SIG-M5 (cell line): Measurements from ENCODE around the gene LMNB1.
"Not testable (repeated sequence)": the region's sequence is repeated elsewhere in the genome, so short reads cannot be mapped to it uniquely, and the experiment has no call there.

ENCODE experiments used
- DNase-seq: peaks from one replicate; lab custom pipeline; 2025; lab: John Stamatoyannopoulos, UW

The LMNB1 gene

DNA sequence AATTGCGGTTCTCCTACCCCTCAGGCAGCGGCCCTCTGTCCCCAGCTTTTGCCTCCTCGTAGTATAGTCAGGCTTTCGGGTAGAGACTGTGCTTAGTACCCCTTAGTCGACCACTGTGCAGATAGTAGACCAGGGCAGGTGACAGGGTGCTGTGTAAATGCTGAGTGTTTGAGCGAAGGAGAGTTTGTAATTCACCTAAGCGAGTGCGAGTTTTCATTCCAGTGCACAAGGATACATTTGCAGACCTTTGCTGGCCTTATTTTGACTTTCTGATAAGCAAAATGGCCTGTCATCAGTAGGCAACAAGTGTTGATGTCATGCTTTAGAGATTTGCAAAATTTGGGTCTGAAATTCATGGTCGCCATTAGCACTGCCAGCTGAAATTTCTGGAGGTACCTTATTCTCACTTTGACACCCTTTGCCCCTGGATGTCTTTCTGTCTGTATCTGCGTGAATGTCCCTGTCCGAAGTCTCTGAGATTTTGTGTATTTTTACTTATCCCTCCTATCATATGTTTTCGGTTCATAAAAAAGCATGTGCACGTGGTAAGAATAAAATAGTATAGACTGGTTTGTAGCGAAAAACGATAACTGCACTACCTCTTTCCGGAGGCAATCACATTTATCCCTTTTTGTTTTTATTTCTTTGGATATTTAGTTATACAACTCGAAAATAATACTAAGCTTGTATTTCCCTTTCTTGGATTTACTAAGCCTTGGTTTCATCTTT is 1.9 kb downstream of the LMNB1 start:
- DNase-seq, result no peak

DNA sequence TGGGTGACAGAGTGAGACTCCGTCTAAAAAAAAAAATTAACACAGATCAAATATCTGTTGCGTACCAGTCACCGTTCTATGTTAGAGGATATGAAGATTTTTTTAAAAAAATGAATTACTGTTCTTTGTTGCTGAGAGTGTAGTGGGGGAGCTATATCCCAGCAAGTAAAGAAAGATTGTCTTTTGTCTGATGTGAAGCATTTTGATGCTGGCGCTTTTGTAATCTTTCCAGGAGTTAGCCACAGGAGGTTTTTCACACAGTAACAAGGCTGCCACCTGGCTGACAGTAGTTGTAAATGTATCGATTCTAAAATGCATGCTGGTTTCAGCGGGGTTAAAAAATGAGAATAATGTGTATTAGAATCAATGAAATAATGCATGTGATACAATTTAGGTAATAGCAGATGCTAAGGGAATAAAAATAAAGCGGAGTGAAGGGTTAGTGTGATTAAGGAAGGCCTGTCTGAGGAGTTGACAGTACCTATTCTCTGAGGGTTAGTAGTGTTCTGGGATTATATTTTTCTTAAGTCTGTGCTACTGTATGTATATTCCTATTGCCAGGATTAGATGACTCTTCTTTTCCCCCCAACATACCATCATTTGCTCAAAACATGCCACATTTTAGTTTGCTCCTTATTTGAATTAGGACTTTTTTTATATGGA is 3.4 kb downstream of the LMNB1 start:
- DNase-seq, result no peak

DNA sequence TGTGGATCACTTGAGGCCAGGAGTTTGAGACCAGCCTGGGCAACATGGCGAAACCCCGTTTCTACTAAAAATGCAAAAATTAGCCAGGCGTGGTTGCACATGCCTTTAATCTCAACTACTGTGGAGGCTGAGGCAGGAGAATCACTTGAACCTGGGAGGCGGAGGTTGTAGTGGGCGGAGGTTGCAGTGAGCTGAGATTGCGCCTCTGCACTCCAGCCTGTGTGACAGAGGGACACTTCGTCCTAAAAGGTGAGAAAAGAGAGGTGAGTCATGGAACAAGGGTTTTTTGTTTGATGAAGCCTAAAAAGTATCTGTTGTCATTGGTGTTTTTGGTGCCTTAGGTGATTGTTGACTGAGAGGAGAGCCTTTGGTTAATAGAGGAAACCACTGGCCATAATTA is 11.5 kb downstream of the LMNB1 start:
- not testable (repeated sequence) for DNase-seq

DNA sequence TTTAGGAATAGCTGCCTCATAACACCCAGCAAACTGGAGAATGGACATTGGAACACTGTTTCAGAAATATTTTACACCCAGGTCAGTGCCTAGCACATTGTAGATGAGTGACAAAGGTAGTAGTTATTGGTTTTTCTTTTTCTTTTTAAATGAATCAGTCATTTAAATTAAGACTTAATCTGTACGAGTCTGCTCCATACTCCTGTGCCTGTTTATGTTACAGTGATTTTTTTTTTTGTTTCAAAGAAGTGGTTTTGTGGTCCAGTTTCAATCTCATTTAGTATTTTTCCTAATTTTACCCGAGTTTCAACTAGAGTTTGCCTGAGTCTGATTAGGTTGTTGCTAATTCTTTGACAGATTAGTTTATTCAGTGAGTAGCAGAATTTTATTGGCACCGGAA is 16.2 kb downstream of the LMNB1 start:
- DNase-seq, result no peak

DNA sequence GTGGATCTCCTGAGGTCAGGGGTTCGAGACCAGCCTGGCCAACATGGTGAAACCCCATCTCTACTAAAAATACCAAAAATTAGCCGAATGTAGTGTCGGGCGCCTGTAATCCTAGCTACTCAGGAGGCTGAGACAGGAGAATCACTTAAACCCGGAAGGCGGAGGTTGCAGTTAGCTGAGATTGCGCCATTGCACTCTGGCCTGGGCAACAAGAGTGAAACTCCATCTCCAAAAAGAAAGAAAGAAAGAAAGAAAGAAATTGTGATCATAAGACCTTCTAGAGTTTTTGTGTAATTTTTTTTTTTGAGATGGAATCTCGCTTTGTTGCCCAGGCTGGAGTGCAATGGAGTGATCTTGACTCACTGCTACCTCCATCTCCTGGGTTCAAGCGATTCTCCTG is 16.7 kb downstream of the LMNB1 start:
- not testable (repeated sequence) for DNase-seq

DNA sequence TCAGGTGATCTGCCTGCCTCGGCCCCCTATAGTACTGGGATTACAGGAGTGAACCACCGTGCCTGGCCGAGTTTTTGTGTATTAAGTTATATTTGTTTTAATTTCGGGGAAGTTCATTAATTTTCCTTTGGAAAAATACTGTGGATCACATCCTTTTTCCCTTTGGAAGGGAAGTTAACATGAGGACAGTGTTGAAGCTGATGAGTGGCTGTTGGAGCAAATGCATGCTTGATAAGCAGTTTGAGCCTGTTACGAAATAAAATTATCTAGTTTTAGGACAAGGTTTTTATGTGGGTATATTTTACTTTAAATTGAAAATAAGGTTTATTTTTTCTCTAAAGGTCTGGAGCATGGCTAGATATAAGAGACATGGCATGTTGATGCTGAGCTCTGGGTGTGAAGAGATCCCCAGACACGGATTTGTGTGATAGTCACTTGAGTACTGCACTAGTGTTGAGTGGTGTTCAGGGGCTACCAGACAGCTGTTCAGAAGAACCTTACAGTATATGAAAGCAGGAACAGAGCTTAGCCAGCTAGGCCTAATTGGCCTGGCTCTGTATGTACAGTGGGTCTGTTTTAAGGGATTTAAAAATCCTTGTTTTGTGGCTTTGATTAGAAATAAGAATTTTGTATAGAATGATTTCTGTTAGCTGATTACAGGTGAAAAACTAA is 17.4 kb downstream of the LMNB1 start:
- DNase-seq, result no peak

DNA sequence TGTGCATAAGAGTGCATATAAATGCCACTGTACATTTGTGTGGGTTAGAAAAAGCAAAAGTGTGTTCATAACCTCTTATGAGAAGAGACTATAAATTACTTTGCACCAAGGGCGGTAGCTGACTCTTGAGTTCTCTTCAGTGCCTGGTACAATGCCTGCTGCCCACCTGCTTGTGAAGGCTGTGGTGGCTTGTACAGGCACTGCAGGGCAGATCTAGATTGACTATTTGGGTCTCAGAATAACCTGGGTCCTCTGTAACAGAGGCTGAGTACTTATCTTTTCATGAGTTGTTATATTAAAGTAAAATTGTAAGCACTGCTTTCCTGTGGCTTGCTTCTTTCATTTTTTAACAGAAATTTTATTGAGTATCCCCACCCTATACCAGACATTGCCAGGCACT is 22.8 kb downstream of the LMNB1 start:
- DNase-seq, result no peak

DNA sequence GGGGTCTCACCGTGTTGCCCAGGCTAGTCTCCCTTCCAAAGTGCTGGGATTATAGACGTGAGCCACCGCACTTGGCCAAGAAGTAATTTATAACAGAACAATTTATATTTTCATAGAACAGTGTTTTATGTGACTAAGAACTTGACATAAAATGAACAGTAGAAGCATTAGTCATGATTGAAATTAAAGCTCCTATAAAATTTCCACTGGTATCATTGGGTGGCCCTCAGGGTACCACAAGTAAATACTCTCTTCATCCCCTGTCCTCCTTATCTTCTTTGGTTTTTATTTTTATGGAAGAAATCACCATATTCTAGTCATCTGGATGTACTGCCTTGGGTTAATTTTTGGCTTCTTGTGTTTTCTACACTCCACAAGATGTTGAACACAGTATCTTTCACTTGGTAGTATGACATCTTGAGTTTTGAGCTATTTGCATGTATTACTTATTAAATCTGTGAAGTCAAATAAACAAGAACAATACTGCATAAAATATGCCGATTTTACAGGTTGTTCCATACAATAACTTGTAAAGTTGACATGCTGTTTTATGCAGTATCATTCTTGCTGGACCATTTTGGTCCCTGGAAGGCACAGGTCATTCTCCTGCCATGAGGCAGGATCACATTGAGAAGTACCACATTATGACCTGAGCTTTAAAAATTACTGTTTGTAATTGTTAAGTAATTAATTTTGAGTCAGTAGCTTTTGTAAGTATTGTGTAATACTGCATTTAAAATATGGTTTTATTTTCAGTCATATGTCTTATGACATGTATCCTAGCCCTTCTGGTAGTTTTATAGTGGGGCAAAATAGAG is 24.4 kb downstream of the LMNB1 start:
- no peak for DNase-seq

DNA sequence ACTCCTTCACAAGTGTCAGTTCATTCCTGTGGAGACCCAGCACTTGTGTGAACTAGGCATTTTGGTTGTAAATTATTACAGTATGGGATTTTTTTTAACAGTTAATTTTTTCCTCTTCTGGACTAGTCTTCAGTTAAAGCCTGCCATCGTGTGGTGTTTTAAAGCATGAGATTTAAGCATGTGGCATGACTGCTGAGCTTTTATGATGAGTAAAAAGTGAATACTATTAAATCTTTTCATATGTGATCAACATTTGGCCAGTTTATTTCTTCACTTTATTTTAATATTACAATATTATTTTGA is 25.0 kb downstream of the LMNB1 start:
- DNase-seq, result no peak

DNA sequence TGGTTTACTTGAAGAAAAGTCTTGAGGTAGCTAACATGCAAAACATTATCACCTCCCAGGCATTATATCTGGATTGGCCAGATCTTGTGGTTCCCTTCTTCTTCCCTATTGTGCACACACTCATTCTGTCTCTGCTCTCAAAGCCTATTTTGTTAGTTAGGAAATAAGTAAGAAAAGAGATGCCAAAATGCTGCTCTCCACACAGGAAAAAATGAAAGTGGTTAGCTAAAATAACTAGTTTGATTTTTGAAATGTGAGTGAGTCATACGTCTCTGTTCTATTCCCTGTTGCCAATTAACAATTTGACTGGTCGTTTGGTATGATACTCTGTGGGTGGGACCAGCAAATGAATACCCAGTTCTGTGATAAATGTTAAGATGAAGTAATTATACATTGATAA is 28.1 kb downstream of the LMNB1 start:
- DNase-seq, result no peak

DNA sequence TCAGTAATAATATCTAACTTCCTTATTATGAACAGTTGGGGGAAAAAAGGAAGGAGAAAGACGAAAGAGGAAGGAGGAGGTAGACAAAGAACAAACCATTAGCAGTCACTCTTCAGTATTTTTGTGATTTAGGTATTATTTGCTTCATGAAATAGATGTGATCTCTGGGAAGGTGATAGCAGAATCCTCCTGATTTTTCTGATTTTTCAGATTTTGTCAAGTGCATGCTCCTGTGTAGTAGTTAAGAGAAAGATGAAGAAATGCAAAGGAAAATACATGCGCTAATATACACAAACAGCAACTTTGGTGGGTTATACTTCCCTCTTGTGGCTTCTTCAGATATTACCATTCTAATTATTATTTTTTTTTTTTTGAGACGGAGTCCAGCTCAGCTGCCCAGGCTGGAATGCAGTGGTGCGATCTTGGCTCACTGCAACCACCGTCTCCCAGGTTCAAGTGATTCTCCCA is 31.6 kb downstream of the LMNB1 start:
- peak; percentile 43 for DNase-seq

DNA sequence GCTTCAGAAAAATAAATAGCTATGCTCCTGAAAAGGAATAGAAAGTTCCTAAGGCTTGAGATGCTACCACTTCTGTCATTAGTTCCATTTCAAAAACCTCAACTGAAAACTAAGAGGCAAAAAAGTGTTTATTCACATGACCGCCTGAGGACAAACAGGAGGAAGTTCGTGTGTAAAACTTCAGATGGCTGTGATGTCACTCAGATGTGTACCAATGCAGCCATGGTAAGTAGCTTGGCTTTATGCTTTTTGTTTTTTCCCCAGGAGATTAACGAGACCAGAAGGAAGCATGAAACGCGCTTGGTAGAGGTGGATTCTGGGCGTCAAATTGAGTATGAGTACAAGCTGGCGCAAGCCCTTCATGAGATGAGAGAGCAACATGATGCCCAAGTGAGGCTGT is 33.0 kb downstream of the LMNB1 start:
- DNase-seq, result no peak

DNA sequence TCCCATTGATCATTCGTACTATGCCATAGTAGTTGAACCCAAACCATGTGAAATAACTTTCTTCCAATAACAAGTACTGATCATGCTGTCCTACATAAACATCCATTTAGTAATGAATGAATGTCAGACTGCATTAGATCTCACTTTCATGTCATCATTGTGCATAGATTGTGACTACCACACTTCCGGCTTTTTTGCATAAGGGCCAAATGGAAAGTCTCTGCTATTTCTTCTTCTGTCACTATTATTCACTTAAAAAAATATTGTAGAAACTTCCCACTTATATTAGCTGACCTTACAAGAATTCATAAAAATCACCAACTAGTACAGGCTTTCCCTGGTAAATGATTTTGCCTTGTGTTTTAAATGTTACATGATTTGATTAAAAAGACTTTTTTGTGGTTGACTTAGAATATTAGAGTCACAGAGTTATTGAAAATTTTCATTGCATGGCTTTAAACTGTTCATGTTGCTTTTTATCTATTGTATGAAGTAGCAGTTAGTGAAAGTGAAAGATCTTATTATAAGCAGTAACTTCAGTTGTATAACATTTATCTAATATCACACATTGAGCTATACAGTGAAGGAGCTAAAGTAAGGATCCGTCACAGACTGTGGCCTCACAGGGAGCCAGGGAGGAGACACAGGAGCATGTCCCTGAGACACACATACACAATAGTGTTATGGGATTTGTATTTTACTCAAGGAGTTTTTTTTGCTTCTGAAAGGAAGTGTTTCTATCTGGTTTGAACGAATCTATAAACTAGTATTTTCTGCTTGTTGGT is 33.9 kb downstream of the LMNB1 start:
- no peak for DNase-seq

DNA sequence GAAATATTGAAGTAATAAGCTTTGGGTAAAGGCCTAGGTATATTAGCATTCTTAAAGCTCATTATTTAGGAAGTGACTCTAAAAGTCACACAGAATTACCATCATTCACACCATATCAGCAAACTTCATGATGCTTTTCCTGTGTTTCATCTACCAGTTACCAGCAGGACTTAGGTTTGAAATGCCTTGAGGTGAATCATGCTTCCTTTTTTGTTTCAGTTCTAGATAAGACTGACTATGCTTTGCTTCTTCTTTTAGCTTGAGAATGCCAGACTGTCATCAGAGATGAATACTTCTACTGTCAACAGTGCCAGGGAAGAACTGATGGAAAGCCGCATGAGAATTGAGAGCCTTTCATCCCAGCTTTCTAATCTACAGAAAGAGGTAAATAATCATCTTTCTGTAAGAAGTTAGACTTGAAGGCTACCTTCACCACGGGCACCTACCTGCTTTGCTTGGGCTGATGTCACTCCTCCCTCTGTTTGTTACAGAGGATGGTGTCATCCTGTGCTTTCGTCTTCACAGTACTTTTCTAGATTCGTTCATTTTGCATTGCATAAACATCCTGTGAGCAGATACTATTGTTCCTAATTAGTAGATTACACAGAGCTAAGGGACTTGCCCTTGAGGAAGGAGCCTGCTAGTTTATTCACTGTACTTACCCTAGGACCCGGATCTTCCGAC is 34.7 kb downstream of the LMNB1 start:
- no peak for DNase-seq

DNA sequence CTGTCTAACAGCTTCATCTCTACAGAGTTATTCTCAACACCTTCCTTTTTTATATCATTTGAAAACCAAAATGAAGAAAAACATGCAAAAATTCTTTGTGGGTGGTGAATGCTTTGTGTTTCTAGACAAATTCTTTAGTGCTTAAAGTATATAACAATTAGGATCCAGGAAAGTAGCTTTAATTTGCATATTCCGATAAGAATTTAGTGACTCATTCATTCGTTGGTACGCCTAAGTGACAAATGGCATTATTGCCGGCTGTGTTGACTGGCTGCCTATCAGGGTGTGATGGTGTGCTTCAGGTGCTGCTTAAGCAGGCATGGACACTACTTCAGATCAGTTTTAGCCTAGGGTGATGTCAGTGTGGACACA is 35.2 kb downstream of the LMNB1 start:
- DNase-seq, result no peak

DNA sequence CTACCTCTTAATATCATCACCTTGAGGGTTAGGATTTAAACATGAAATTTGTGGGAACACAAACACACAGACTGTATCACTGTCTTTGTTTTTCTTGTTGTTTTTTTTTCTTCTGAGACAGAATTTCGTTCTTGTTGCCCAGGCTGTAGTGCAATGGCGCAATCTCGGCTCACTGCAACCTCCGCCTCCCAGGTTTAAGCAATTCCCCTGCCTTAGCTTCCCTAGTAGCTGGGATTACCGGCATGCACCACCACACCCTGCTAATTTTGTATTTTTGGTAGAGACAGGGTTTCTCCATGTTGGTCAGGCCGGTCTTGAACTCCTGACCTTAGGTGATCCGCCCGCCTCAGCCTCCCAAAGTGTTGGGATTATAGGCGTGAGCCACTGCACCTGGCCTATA is 36.9 kb downstream of the LMNB1 start:
- DNase-seq, result not testable (repeated sequence)

DNA sequence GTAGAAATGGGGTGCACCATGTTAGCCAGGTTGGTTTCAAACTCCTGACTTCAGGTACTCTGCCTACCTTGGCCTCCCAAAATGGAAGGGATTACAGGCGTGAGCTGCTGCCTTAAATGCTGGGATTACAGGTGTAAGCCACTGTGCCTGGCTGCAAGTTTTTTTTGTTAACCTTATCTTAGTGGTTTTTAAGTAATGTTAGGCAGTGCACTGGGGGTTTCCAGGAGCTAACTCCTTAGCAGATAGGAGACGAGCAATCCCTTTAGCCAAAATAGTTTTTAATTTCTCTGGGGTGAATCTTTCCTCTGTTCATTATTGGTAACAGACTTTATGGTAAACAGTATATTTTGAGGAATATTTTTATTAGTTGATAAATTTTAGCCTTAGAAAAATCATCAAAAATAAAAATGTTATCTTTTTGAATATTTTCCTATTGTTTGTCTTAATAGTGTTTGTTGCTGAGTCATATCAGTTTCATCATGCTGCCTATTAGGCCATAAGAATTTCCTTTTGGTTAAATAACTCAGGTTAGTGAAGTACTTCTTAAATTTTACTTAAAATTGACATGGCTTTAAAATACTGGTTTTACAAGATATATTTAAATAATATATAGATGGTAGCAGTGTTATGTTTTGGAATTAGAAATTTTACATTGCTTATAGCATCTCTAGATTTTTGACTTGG is 37.9 kb downstream of the LMNB1 start:
- DNase-seq, result no peak

DNA sequence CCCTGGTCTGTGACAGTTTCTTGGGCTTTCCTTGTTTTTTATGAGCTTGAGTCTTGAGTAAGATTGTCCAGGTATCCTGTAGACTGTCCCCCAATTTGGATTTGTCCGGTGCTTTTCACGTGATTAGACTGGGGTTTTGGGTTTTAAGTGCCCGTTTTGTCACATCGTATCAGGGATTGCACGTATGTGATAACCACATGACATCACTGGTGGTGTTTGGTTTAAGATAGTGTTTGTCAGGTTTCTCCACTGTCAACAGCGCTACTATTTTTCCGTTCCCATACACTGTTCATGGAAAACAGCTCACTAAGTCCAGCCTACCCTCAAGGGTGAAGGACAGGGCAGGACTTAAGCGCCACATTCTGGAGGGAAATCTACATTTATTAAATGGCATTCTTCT is 39.7 kb downstream of the LMNB1 start:
- DNase-seq, result no peak

DNA sequence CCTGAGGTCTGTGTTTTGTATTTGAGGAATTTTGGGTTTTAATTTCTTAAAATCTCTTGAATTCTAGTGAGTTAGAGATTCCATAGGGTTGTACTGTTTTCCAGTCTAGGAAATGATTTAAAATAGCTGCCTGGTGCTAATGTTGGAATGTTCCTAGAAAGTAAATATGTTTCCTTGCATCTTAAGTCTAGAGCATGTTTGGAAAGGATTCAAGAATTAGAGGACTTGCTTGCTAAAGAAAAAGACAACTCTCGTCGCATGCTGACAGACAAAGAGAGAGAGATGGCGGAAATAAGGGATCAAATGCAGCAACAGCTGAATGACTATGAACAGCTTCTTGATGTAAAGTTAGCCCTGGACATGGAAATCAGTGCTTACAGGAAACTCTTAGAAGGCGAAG is 41.8 kb downstream of the LMNB1 start:
- no peak for DNase-seq

DNA sequence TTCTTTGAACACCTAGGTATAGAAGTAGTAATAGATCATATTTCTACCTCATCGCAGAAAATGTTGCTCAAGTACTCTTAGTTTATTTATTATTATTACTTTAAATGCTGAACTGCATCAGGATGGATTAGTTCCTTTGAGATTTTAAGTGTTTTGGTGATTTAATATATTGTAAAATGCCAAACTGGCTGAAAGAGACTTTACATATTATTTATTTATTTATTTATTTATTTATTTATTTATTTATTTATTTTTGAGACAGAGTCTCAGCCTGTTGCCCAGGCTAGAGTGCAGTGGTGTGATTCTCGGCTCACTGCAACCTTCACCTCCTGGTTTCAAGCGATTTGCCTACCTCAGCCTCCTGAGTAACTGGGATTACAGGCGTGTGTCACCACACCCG is 42.3 kb downstream of the LMNB1 start:
- DNase-seq, result no peak
